KMS-11 (cell line): Measurements from ENCODE around the gene CRYBB1.
A peak's percentile ranks its signal among the peaks of the same experiment; 100 is the strongest.

ENCODE experiments used
- H2AFZ ChIP-seq: fragments of 200-600 bp; sonication (generic); 2 replicates; pipeline ENCODE4 v1.6.1; 2016; ENCODE audit warnings: antibody characterized with exemption, mixed run types, low read depth
- H3K27ac ChIP-seq: fragments of 200-600 bp; sonication (generic); 2 replicates; pipeline ENCODE4 v1.6.1; 2016; ENCODE audit warnings: mild to moderate bottlenecking, mixed run types
- H3K27me3 ChIP-seq: fragments of 200-600 bp; sonication (generic); 2 replicates; pipeline ENCODE4 v1.6.1; 2017; ENCODE audit warnings: mild to moderate bottlenecking, low read depth, mixed run types, moderate library complexity; ENCODE audit not compliant: insufficient read depth
- H3K36me3 ChIP-seq: fragments of 200-600 bp; sonication (generic); 2 replicates; pipeline ENCODE4 v1.6.1; 2017; ENCODE audit warnings: mild to moderate bottlenecking, mixed run types; ENCODE audit not compliant: insufficient read depth
- H3K4me1 ChIP-seq: fragments of 200-600 bp; sonication (generic); 2 replicates; pipeline ENCODE4 v1.6.1; 2016; ENCODE audit warnings: mild to moderate bottlenecking, low read depth, mixed run types; ENCODE audit not compliant: poor library complexity, severe bottlenecking
- H3K4me2 ChIP-seq: fragments of 200-600 bp; sonication (generic); 2 replicates; pipeline ENCODE4 v1.7.0; 2016; ENCODE audit warnings: mild to moderate bottlenecking, mixed run types
- H3K4me3 ChIP-seq: fragments of 200-600 bp; sonication (generic); IDR thresholded peaks from 2 replicates; pipeline ENCODE4 v1.6.1; 2017; ENCODE audit warnings: low read depth, low read length, mixed read lengths; ENCODE audit not compliant: insufficient read depth
- H3K79me2 ChIP-seq: fragments of 200-600 bp; sonication (generic); 2 replicates; pipeline ENCODE4 v1.6.1; 2016; ENCODE audit warnings: low read depth, mixed run types; ENCODE audit not compliant: insufficient read depth
- H3K9ac ChIP-seq: fragments of 200-600 bp; sonication (generic); 2 replicates; pipeline ENCODE4 v1.6.1; 2016; ENCODE audit warnings: mild to moderate bottlenecking, mixed run types
- H4K20me1 ChIP-seq: fragments of 200-600 bp; sonication (generic); 2 replicates; pipeline ENCODE4 v1.6.1; 2016; ENCODE audit warnings: mild to moderate bottlenecking, mixed run types; ENCODE audit not compliant: insufficient read depth
- TF ChIP-seq, protein P1 (sequence below): fragments of 200-600 bp; sonication (generic); conservative IDR thresholded peaks from 2 replicates; pipeline ENCODE4 v1.6.1; 2017; ENCODE audit warnings: low read depth, mild to moderate bottlenecking, antibody characterized with exemption, low read length, moderate library complexity, mixed read lengths

CRYBB1 gene

DNA sequence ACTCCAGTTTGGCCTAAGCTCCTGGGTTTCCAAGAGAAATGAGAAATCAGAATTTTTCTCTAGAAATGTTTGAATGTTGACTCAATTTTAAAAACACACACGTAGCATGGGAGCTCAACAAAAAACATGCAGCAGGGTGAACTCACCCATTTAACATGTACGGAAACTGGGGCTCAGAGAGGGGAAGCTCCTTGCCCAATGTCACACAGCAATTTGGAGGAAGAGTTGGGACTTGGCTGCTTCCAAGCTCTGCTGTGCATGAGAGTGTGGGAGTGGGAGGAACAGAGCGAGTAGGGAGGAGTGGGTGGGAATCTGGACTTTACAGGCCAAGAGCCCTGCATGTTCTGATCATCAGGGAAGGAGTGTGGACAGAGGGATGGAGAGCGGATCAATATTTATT is 33.8 kb downstream of the CRYBB1 start:
- Histone ChIP-seq H3K9ac (no peak overlapping the region), H3K4me3 (no peak overlapping the region), H3K79me2 (peaks cover 95% of the 10 kb centered on the region), H3K27ac (no peak overlapping the region), H3K4me2 (no peak overlapping the region), H3K36me3 (no peaks in the 10 kb centered on the region), H2AFZ (no peak overlapping the region), H3K27me3 (no peaks in the 10 kb centered on the region), H3K4me1 (peaks cover 49% of the 10 kb centered on the region), H4K20me1 (no peaks in the 10 kb centered on the region; the same call in 1 of the 2 replicates)
- TF ChIP-seq, protein P1, sequence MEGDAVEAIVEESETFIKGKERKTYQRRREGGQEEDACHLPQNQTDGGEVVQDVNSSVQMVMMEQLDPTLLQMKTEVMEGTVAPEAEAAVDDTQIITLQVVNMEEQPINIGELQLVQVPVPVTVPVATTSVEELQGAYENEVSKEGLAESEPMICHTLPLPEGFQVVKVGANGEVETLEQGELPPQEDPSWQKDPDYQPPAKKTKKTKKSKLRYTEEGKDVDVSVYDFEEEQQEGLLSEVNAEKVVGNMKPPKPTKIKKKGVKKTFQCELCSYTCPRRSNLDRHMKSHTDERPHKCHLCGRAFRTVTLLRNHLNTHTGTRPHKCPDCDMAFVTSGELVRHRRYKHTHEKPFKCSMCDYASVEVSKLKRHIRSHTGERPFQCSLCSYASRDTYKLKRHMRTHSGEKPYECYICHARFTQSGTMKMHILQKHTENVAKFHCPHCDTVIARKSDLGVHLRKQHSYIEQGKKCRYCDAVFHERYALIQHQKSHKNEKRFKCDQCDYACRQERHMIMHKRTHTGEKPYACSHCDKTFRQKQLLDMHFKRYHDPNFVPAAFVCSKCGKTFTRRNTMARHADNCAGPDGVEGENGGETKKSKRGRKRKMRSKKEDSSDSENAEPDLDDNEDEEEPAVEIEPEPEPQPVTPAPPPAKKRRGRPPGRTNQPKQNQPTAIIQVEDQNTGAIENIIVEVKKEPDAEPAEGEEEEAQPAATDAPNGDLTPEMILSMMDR, result no peak

DNA sequence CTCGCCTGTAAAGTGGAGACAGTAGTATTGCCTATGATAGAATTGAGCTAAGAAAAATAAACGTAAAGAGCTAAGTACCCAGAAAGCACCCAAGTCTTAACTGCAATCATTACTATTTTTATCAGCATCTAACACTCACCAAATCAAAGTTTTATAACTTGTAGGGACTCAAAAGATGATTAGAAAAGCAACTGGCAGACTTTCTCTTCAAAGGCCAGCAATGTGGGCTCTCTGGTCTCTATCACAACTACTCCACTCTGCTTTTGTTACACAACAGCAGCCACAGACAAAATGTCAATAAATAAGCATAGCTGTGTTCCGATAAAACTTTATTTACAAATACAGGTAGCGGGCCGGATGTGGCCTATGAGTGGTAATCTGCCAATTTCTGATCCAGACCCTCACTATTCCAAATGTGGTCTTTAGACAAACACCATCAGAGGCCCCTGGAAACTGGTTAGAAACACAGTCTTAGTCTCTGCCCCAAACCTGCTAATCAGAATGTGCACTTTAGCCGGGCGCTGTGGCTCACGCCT is 36.1 kb downstream of the CRYBB1 start:
- Histone ChIP-seq H3K79me2 (peaks cover 84% of the 10 kb centered on the region), H3K4me2 (no peak overlapping the region), H4K20me1 (no peaks in the 10 kb centered on the region; the same call in 1 of the 2 replicates), H3K4me3 (no peak overlapping the region), H3K36me3 (no peaks in the 10 kb centered on the region), H3K9ac (no peak overlapping the region), H2AFZ (no peak overlapping the region), H3K27ac (no peak overlapping the region), H3K4me1 (peaks cover 56% of the 10 kb centered on the region), H3K27me3 (no peaks in the 10 kb centered on the region)
- TF ChIP-seq, protein P1, result no peak

DNA sequence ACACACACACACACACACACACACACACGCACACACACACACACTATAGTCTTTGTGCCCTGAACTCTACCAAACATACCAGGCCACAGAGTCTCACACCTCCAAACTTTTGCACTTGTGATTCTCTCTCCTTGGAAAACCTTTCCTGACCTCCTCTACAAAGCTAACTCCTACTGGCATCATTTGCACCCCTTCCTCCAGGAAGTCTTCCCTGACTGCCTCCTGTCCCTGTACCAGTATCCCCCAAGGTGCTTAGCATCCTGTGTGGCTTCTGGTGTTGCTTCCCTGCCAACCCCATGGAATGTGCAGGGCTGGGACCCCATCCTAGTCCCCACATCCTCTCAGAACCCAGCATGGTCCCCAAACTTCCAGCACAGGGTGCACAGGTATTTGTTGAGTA is 36.8 kb downstream of the CRYBB1 start:
- no peaks in the 10 kb centered on the region for H3K36me3 ChIP-seq
- no peak overlapping the region for H3K4me2 ChIP-seq
- no peaks in the 10 kb centered on the region for H4K20me1 ChIP-seq
- no peak overlapping the region for H3K4me3 ChIP-seq
- H3K27ac ChIP-seq, result no peak overlapping the region
- peaks cover 84% of the 10 kb centered on the region for H3K79me2 ChIP-seq
- H3K27me3 ChIP-seq, result no peaks in the 10 kb centered on the region
- H3K4me1 ChIP-seq, result peaks cover 56% of the 10 kb centered on the region
- TF ChIP-seq, protein P1, result no peak
- H3K9ac ChIP-seq, result no peak overlapping the region
- H2AFZ ChIP-seq, result no peak overlapping the region

DNA sequence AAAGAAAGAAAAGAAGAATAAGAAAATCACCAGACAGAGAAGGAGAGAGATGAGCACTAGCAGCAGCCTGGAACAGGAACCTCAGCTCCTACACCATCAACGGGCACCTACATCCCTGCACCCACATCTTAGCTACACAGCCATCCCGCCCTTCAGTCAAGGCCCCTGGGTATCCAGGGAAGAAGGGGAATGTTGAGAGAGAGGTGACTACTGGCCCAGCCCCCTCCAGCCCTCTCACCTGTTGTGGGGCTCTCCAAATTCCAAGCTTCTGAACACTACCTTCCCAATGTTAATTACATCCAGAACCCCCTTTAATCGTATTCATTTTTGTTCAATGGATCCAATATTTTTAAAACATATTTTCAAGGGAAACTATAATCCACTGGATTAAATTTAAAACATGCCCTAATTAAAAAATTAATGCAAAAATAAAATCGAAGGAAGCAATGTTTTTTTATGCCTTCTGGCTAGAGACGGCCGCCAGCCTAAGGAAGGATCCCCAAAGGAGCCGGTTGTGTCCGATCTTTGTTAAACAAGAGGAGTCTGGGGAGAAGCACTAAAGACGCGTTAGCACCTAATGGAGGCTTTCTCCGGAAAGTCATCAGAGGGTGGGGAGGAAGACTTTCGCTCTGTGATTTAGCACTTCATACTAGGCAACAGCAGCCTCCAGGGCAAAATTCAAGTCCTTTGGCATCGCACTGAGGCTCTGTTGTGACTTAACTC is 37.4 kb downstream of the CRYBB1 start:
- H3K4me3 ChIP-seq, result no peak overlapping the region
- peak overlapping the region; percentile 56; the same call in 1 of the 2 replicates for H3K27ac ChIP-seq
- H3K27me3 ChIP-seq, result no peaks in the 10 kb centered on the region
- peaks cover 84% of the 10 kb centered on the region for H3K79me2 ChIP-seq
- H4K20me1 ChIP-seq, result no peaks in the 10 kb centered on the region
- no peak overlapping the region for H2AFZ ChIP-seq
- H3K4me2 ChIP-seq, result peak overlapping the region; percentile 71; the same call in 1 of the 2 replicates
- H3K9ac ChIP-seq, result no peak overlapping the region
- no peaks in the 10 kb centered on the region for H3K36me3 ChIP-seq
- H3K4me1 ChIP-seq, result peaks cover 56% of the 10 kb centered on the region
- TF ChIP-seq, protein P1, result no peak
